ENCODE measurements around the gene COX7A2L. TPM values are rescaled to one million over a fixed set of nuclear protein-coding genes. Genes with fewer than 3 reads are reported as not detected.
"Not testable (repeated sequence)": the region's sequence is repeated elsewhere in the genome, so short reads cannot be mapped to it uniquely, and the experiment has no call there.

COX7A2L gene
- total RNA-seq, 1 experiment from 2014 or later = 205 TPM

- DNase-seq (ENCODE audit: low read depth) = no peak
These were observed 6.8 kb upstream of the COX7A2L start for GRCh38 chr2:42367835-42368234.

GRCh38 chr2:42366411-42366810 is 5.4 kb upstream of the COX7A2L start:
- DNase-seq (ENCODE audit: low read depth) = no peak

DNA sequence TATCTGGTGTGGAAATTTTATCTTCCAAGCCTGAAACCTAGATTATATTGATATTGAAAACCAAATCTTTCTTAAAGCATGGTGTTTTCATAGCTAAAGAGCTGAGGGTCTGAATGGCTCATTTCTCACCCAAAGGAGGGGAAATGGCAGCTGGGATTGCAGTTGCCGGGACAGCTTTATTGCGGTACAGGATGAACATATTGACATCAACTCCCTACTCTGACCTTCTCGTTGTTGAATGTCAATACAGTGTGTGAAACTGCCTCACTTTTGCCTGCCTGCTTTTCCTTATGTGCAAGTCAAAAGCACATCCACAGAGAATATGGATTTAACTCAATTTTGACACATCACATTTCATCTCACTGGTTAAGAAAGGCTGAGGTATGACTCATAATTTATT is 3.6 kb upstream of the COX7A2L start:
- DNase-seq (ENCODE audit: low read depth) = no peak

- DNase-seq (ENCODE audit: low read depth) = no peak
These were observed 2.4 kb upstream of the COX7A2L start for GRCh38 chr2:42363413-42363812.

DNA sequence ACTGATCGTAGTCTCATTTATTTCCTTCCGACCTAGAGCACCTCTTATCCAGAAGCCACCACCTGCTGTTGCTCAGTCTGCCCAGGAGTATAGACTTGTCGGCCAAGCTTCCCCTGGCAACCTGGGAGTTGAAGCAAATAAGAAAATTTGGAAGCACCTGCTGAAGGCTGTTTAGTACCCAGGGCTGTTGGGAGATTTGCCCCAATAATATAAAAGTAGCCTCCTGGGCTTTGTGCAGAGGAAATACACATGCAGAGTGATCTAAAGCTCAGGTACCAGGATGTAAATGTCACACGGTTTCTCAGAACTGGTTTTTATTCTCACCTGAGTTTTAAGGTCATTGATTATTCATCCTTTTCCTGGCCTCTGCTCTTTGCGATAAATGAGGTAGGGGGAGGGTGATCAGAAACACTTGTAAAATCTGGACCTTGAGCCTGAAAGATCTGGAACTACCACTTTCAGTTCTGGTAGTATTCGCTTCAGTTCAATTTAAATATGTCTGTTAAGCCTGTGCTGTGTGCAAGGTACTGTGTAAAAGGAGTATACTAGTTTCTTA is 789 bp upstream of the COX7A2L start:
- no peak for DNase-seq (ENCODE audit: low read depth)

DNA sequence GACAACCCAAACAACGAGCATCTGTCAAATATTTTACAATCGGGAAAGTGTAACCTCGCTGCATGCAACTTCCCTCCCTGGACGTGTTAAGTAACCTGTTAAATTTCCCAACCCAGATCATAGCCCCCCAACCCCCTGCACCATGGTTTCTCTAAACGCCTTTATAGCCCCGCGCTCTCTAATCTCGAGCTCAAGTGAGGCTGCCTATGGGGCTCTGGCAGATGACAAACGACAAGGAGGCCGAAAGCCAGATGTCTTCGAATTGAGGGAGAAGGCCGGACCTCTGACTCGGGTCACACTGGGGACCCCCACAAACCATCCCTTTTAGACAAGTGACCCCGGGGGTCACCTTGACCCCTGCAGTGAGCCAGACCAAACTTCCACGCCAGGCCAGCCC is 526 bp downstream of the COX7A2L start:
- DNase-seq (ENCODE audit: low read depth) = no peak

GRCh38 chr2:42359965-42360483 is 993 bp downstream of the COX7A2L start:
- peak; percentile 37 for DNase-seq (ENCODE audit: low read depth)

GRCh38 chr2:42359304-42359964 is 1.6 kb downstream of the COX7A2L start:
- DNase-seq (ENCODE audit: low read depth) = no peak

DNA sequence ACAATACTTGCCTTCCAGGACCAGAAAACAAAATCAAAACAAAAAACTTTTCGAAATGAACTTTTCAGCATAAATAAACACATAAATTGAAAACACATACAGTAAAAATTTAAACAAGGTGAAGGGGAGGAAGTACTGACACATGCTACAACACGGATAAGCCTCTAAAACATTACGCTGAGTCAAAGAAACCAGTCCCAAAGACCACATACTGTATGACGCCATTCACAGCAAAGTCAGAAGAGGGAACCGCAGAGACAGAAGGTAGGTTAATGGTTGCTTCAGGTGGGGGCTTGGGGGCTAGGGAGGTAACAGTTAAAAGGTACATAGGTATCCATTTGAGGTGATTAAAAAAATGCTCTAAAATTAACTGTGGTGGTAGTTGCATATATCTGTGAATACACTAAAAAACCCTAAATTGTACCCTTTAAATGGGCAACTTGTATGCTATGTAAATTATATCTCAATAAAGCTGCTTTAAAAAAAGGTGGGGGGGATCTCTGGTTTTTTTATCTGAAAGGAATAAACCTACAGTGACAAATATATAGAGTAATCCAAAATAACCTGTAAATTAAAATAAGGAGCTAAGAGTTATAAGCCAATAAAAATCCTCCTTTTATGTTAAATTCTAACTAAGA is 7.1 kb downstream of the COX7A2L start:
- DNase-seq (ENCODE audit: low read depth) = no peak

DNA sequence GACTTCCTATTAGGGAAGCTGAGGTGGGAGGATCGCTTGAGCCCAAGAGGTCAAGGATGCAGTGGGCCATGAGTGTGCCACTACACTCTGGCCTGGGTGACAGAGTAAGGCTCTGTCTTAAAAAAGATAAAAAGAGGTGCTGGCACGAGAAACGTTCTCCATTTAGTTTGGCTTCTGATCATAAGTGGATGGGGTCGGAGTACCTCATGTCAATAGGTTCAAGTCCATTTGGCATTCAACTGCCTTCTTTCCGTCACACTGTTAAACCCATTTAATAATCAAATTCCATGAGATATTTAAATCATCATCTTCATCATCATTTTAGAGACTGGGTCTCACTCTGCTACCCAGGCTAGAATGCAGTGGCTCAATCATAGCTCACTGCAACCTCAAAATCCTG is 9.2 kb downstream of the COX7A2L start:
- no peak for DNase-seq (ENCODE audit: low read depth)

- DNase-seq (ENCODE audit: low read depth) = no peak
These were observed 10.5 kb downstream of the COX7A2L start for GRCh38 chr2:42350434-42351063.

DNA sequence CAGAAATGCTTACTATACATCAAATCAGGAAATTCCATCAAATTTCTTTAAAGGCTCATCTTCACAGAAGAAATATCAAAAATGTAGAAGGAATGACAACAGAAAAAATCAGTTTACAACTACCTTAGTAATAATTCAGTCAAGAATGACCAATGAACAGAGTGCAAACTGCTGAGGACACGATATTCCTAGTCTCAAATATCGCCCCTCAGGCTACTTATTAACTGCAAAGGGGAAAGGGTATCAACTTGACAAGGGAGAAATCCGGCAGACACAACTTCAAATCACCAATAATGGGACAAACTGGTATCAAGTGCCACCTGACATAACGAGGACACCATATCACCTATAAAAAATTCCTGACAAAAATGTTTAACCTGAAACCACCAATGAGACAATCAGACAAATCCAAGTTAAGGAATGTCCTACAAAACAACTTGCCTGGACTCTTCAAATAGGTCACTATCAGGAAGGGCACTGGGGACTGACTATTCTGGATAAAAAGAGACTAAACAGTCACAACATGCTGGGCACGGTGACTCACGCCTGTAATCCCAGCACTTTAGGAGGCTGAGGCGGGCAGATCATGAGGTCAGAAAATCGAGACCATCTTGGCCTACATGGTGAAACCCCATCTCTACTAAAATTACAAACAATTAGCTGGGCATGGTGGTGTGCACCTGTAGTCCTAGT is 12.8 kb downstream of the COX7A2L start:
- DNase-seq (ENCODE audit: low read depth) = no peak

DNA sequence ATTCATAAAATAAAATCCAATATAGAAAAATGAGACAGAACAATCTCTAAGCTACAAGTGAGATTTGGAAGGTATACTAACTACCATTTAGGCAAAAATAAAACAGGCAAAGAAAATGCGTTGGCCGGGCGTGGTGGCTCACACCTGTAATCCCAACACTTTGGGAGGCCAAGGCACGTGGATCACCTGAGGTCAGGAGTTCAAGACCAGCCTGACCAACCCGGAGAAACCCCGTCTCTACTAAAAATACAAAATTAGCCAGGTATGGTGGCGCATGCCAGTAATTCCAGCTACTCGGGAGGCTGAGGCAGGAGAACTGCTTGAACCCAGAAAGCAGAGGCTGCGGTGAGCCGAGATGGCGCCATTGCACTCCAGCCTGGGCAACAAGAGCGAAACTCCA is 13.5 kb downstream of the COX7A2L start:
- DNase-seq (ENCODE audit: low read depth) = not testable (repeated sequence)

- not testable (repeated sequence) for DNase-seq (ENCODE audit: low read depth)
These were observed 14.2 kb downstream of the COX7A2L start for GRCh38 chr2:42346856-42347255.

GRCh38 chr2:42345986-42346385 is 15.0 kb downstream of the COX7A2L start:
- no peak for DNase-seq (ENCODE audit: low read depth)

DNA sequence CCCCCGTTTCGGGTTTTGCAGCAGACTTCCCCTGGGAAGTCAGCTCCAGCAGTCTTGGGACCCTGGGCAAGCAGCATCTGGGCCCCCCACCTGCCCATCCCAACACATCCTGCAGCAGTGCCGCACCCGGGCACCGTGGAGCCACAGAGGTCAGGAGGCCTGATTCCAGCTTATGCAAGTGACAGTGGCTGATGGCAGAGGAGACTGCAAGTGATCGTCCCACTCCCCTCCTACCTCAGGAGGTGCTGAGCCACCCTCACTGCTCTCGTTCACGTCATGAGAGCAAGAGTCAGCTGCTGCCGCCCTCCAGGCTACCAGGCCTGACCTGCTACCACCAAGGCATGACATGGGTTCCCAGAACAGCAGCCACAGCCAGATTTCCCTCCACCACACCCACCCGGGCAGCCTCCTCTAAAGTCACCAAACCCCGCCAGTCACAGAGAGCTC is 18.2 kb downstream of the COX7A2L start:
- DNase-seq (ENCODE audit: low read depth) = no peak

- DNase-seq (ENCODE audit: low read depth) = peak; percentile 75
These were observed 18.8 kb downstream of the COX7A2L start for GRCh38 chr2:42342061-42342794.

- no peak for DNase-seq (ENCODE audit: low read depth)
These were observed 19.9 kb downstream of the COX7A2L start for GRCh38 chr2:42340938-42341636.

- no peak for DNase-seq (ENCODE audit: low read depth)
These were observed 20.7 kb downstream of the COX7A2L start for GRCh38 chr2:42340045-42340937.

All from Daoy (cell line).